HG03159 (cell line): Measurements from ENCODE around the gene PHACTR3.
A peak's percentile ranks its signal among the peaks of the same experiment; 100 is the strongest.
"Not testable (repeated sequence)": the region's sequence is repeated elsewhere in the genome, so short reads cannot be mapped to it uniquely, and the experiment has no call there.

Experiments used
- ATAC-seq: cut with Tn5 transposase; IDR thresholded peaks from one replicate; pipeline ENCODE4 v1.9.1; 2021; ENCODE audit warnings: mild to moderate bottlenecking, moderate library complexity; ENCODE audit not compliant: unreplicated experiment

Gene PHACTR3

DNA sequence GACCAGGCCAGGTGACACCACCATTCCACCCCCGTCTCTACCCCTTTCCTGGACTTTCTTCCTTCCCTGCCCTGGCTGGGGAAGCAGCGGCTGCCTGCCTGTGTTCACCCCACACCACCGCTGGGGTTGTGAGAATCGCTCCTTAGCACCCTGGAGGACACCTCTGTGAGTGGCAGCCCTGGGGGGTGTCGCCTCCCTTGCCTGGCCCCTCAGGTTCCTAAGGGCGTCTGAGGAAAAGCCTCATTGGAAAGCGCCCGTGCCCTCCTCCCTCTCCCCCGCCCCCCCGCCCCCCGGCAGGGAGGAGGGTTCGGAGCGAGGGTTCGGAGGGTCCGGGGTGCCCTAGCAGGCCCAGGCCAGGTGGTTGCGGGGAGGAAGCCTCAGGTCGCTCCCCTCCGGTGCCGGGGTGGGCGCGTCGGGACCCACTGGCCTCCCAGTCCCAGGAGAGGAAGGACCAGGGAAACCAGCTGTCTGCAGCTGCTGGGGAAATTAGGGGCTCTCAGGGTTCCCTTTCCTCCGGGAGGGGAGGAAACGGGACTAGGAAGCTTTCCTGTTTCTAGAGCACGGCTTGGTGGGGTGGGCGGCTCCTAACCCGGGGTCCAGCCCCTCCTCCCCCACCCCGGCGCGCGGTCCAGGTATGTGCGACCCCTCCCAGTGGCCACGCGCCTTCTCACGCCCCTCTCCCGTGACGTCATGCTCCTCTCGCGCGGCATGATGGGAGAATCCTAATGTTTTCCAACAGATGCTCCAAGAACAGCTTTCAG lies at the start of gene PHACTR3:
TSS of gene PHACTR3 (plus strand) at position 760 of the 761 bp plus-strand sequence. CDS start 475 bp downstream, outside the sequence.
- ATAC-seq = no peak

DNA sequence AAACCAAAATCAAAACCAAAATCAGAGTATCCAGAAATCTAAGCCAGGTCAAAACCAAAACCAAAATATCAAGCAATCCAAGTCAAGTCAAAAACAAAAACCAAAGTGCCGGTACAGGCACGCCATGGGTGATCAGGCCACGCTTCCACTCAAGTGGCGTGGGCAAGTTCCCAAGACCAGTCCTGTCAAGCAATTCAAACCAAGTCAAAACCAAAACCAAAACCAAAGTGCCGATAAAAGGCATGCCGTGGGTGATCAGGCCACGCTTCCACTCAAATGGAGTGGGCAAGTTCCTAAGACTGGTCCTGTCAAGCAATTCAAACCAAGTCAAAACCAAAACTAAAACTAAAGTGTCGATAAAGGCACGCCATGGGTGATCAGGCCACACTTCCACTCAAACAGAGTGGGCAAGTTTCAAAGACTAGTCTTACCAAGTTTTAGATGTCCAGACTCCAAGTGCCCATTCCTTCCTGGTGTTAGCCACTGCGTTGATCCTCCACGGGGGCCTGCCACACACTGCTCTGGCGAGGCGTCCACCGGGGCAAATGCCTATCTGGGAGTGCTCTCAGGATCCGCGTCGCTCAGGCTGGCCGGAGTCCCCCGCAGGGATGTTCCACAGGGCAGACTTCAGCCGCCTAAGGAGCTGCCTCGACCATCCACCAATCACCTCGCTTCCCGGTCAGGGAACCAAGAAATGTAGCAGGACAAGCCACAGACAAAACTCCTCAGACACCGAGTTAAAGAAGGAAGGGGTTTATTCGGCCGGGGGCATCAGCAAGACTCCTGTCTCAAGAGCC lies 46.4 kb upstream of the PHACTR3 start:
- not testable (repeated sequence) for ATAC-seq

GRCh38 chr20:59559024-59559817 lies 45.1 kb upstream of the PHACTR3 start:
- ATAC-seq = no peak

DNA sequence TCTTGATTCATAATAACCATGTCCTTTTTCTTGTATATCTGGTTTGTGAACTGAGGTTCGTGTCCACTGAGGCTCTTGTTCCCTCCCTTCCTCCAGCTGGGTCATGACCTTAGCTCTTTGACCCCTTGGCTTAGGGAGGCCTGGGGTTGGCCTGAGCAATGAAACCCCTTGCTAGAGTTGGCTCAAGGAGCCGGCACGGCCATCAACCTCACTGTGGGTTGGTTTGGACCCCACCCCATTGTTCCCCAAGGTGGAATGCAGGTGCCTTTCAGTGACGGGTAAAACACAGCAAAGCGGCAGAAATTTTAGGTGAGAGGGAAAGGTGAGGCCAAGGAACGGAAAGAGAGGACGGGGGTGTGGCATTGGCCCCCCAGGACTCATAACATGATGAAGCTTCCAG lies 44.5 kb upstream of the PHACTR3 start:
- ATAC-seq = no peak

GRCh38 chr20:59560588-59561227 lies 43.6 kb upstream of the PHACTR3 start:
- ATAC-seq = no peak

DNA sequence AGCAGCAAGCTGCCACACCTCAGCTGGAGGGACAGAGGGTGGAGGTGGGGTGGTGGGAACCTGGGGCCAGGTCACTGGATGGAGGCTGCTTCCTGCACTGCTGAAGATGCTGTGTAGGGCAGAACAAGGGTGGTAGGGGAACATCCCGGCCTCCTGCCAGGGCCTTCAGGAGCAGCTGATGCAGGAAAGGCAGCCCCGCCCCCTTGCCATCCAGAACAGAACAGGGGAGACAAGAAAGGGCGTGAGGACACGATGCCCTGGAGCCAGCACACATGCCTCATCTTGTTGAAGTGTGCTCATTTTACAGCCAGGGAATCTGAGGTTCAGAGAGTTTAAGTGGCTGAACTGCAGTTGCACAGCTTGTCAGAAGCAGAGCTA lies 43.1 kb upstream of the PHACTR3 start:
- ATAC-seq = no peak

- ATAC-seq = no peak
These were observed 42.6 kb upstream of the PHACTR3 start for GRCh38 chr20:59561614-59562277.

DNA sequence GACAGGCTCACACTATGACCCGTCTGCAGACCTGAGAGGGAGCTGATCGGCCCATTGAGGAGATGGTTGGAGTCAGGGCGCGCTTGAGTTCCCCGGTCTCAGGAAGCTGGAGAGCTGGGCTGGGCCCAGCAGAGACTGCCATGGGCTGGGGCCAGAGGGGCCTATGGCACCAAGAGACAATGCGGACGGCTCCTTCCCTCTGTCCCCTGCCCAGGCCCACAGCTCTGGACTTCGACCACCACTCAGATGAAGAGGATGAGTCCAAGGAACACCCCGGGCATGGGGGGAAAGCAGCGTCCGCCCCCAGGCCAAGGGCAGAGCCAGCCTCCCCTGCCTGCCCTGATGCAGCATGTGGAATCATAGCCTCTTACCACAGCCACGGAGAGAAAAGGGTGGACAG lies 40.2 kb upstream of the PHACTR3 start:
- ATAC-seq = no peak

DNA sequence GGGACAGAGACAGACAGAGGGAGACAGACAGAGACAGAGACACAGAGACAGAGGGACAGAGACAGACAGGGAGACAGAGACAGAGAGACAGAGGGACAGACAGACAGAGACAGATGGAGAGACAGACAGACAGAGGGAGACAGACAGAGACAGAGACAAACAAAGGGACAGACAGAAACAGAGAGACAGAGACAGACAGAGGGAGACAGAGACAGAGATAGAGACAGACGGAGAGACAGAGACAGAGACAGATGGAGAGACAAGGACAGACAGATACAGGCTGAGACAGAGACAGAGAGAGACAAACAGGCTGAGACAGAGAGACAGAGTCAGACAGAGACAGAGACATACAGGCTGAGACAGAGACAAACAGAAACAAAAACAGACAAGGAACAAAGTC lies 39.4 kb upstream of the PHACTR3 start:
- no peak for ATAC-seq

DNA sequence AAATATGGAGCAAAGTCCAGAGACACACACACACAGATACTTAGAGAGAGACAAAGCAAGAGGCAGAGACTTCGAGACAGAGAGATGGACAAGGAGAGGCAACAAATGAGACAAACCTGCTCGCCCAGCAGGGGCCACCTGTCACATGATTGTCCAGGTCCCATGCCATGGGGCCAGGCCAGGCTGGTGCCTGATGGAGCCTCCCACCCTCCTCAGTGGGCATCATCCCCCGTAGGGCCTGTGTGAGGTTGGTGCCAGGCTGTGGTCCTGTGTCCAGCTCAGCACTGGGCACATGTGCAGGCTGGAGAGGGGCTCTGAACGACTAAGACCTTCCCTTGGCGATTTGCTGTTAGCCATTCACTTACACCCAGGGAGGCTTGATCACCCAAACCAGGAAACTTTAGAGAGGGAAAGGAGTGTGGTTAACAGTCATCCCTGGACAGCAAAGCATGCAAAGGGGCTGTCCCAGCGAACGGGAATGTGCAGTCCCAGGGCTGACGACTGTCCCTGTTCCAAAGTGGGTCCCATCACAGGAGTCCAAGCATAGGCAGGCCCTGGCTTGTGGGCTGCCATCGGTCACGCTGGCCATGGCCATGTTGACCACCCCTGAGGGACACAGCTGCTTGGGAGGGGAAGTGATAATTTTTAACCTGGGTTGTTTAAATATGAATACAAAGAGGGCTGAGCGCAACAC lies 38.4 kb upstream of the PHACTR3 start:
- no peak for ATAC-seq

DNA sequence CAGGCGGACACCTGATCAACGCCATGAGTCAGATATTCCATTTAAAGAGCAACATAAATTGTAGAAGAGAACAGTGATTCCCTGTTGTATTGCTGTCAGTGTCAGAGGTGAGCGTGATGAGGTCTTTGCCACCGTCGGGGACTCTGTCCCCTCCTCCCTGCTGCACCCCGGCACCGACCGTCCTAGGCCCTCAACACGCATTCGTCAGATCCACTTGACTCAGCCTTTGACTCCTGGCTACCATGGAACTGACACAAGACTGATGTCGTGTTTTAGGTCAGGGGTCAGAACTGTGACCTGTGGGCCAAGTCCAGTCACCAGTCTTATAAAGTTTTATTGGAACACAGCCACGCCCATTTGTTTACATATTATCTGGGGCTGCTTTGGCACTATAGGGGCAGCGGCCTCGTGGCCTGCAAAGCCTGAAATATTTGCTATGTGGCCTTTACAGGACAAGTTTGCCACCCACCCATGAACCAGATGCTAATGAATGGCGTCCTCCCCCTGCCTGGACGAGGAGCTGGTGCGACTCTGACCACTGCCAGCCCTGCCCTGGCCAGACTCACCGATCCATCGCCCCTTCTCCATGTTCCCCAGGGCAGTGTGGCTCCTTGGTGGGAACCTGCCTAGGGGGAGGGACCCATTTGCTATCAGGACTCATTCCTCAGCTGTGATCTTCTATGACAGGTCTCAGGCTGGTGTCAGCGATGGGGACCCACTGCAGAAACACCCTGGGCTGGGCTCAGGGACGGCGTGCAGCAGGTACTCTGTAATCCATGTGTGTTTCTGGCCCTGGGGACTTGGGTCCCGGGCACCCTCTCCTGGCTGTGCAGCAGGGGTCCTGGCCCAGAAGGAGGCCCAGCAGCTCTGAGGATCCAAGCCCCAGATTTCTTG lies 37.5 kb upstream of the PHACTR3 start:
- ATAC-seq = no peak

DNA sequence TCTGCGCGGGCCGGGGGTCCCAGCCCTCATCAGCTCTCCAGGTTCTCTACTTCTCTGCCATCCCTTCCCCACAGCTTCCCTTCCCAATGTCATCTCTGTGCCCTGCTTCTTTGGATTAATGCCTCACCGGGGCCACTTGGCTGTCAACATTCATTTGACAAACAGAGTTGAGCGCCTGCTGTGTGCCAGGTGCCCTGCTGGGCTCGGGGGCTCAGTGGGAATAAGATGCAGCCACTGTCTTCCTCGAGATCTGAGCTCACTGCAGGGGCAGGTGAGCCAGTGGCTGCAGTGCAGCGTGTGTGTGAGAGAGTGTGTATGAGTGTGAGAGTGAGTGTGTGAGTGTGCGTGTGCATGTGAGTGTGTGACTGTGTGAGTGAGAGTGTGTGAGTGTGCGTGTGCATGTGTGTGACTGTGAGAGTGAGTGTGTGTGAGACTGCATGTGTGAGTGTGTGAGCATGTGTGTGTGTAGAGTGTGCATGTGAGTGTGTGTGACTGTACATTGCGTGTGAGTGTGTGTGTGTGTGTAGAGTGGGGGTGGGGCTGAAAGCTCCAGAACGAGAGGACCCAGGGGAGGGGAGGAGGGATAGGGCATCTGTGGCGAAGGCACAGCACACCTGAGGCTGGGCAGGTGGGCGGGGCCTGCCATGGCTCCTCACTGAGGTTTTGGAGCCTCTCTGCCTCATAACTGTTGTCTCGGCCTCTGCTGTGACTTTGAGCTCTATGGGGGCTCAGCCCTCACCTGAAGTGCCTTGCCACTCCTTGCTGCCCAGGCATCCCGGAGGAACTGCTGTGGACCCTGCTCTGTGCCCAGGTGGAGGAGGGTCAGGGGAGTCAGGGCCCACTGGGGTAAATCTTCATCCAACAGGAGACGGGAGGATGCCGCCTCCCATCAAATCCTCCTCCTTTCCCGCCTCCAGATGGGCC lies 36.5 kb upstream of the PHACTR3 start:
- no peak for ATAC-seq

DNA sequence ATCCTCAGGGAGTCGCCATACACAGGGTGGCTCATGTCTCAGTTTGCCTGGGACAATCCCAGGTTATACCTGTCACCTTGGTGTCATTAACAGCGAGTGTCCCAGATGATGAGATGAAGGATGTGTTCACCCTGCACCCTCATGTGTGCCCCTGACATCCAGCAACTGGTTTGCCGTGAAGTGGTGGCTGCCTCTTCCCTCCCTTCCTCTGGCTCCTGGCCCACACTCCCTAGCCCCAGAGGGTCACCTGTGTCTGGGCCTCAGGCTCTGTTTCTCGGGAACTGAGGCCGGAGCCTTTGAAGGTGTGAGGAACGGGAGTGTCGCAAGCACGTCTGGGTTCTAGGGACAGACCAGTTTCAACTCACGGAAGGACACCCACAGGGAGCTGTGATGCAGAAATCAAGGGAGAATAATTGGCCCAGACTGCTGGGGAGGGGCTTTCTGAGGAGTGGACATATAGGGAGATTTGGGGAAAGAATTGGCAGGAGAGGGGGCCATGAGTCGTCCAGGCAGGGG lies 35.8 kb upstream of the PHACTR3 start:
- no peak for ATAC-seq

DNA sequence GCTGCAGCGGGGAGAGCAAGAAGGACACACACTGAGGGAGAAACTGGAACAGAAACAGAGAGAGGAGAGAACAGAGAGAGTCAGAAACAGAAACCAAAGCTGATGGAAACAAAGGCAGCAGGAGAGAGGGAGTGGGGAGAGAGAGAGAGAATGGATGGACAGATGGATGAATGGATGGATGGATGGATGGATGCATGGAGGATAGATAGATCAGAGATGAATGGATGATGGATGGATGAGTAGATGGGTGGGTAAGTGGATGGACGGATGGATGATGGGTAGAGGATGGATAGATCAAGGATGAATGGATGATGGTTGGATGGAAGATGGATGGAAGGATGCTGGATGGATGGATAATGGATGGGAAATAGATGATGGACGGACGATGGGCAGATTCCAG lies 35.0 kb upstream of the PHACTR3 start:
- no peak for ATAC-seq

DNA sequence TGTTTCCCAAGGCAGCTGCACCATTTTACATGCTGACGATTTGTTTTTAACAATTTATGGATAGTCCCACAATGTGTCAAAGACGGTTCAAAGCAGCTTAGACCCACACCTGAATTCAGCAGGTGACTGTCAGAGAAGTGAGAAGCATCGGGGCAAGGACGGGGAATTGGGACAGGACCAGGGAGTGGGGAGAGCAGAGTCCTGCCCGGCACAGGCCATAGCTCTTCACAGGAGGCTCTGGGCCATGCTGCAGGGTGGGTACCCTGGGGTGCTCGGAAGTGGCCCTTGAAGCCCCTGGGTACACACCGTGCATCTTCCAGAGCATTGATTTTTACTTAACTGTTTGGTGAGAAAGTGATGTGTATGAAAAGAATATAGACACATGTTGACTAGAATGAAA lies 33.2 kb upstream of the PHACTR3 start:
- ATAC-seq = no peak

- ATAC-seq = peak; percentile 69
These were observed 32.6 kb upstream of the PHACTR3 start for GRCh38 chr20:59571551-59572314.

- ATAC-seq = no peak
These were observed 31.8 kb upstream of the PHACTR3 start for GRCh38 chr20:59572515-59572914.
